Nephron progenitor cell (in vitro differentiated cells): ENCODE data around the gene KCNH5.
"Not testable (repeated sequence)": the region's sequence is repeated elsewhere in the genome, so short reads cannot be mapped to it uniquely, and the experiment has no call there.

Experiments used
- DNase-seq: peaks from one replicate; pipeline ENCODE4 v3.0.0; 2021
- H3K27ac Mint-ChIP-seq: 2 replicates; pipeline ENCODE4 v1.8.0; 2021; ENCODE audit warnings: mild to moderate bottlenecking, moderate library complexity, mixed read lengths
- H3K27me3 Mint-ChIP-seq: 2 replicates; pipeline ENCODE4 v1.8.0; 2021; ENCODE audit warnings: mild to moderate bottlenecking, low read depth, mixed read lengths; ENCODE audit not compliant: poor library complexity
- H3K36me3 Mint-ChIP-seq: 2 replicates; pipeline ENCODE4 v1.8.0; 2021; ENCODE audit warnings: low read depth, mixed read lengths
- H3K4me1 Mint-ChIP-seq: 2 replicates; pipeline ENCODE4 v1.8.0; 2021; ENCODE audit warnings: mixed read lengths
- H3K4me3 Mint-ChIP-seq: 2 replicates; pipeline ENCODE4 v1.8.0; 2021; ENCODE audit warnings: mild to moderate bottlenecking, moderate library complexity, mixed read lengths
- H3K9me3 Mint-ChIP-seq: 2 replicates; pipeline ENCODE4 v1.8.0; 2021; ENCODE audit warnings: mild to moderate bottlenecking, moderate library complexity, mixed read lengths
- CTCF ChIP-seq: fragments of 200-600 bp; sonication (generic); IDR thresholded peaks from 2 replicates; pipeline ENCODE4 v1.5.0; 2021; ENCODE audit warnings: antibody characterized with exemption

Gene KCNH5

GRCh38 chr14:62886461-62886860 lies 158.8 kb downstream of the KCNH5 start:
- H3K27me3 Mint-ChIP-seq: no peaks in the 10 kb centered on the region

GRCh38 chr14:62885451-62885850 lies 159.8 kb downstream of the KCNH5 start:
- no peak overlapping the region for H3K4me3 Mint-ChIP-seq
- H3K27me3 Mint-ChIP-seq: no peaks in the 10 kb centered on the region
- no peak for DNase-seq
- peaks cover 4% of the 10 kb centered on the region for H3K36me3 Mint-ChIP-seq
- no peak for TF ChIP-seq CTCF
- H3K27ac Mint-ChIP-seq: no peak overlapping the region
- H3K4me1 Mint-ChIP-seq: no peaks in the 10 kb centered on the region
- H3K9me3 Mint-ChIP-seq: peaks cover 4% of the 10 kb centered on the region

More at GRCh38 chr14:62886461-62886860, 158.8 kb downstream of the KCNH5 start:
- Mint-ChIP-seq H3K36me3 (peaks cover 4% of the 10 kb centered on the region), H3K4me1 (no peaks in the 10 kb centered on the region), H3K9me3 (peaks cover 4% of the 10 kb centered on the region), H3K27ac (no peak overlapping the region), H3K4me3 (no peak overlapping the region)
- TF ChIP-seq CTCF: no peak
- no peak for DNase-seq

- peaks cover 4% of the 10 kb centered on the region for H3K9me3 Mint-ChIP-seq
- H3K4me1 Mint-ChIP-seq: no peaks in the 10 kb centered on the region
- H3K4me3 Mint-ChIP-seq: no peak overlapping the region
- TF ChIP-seq CTCF: no peak
- H3K27me3 Mint-ChIP-seq: no peaks in the 10 kb centered on the region
- H3K27ac Mint-ChIP-seq: no peak overlapping the region
- DNase-seq: no peak
- H3K36me3 Mint-ChIP-seq: peaks cover 5% of the 10 kb centered on the region
Measured at GRCh38 chr14:62882967-62883366, 162.3 kb downstream of the KCNH5 start.

- H3K27me3 Mint-ChIP-seq: peaks cover 3% of the 10 kb centered on the region
- no peak overlapping the region for H3K4me3 Mint-ChIP-seq
- no peak overlapping the region for H3K27ac Mint-ChIP-seq
- H3K9me3 Mint-ChIP-seq: peaks cover 11% of the 10 kb centered on the region
- H3K36me3 Mint-ChIP-seq: peaks cover 6% of the 10 kb centered on the region
- no peak for TF ChIP-seq CTCF
- DNase-seq: no peak
- H3K4me1 Mint-ChIP-seq: no peaks in the 10 kb centered on the region
Measured at GRCh38 chr14:62866376-62866775, 178.9 kb downstream of the KCNH5 start.

GRCh38 chr14:62864588-62864987 lies 180.7 kb downstream of the KCNH5 start:
- Mint-ChIP-seq H3K36me3 (peaks cover 8% of the 10 kb centered on the region), H3K27me3 (peaks cover 7% of the 10 kb centered on the region), H3K9me3 (peaks cover 7% of the 10 kb centered on the region), H3K4me1 (no peaks in the 10 kb centered on the region), H3K4me3 (no peak overlapping the region), H3K27ac (no peak overlapping the region)
- no peak for DNase-seq
- no peak for TF ChIP-seq CTCF

GRCh38 chr14:62858011-62858410 lies 187.2 kb downstream of the KCNH5 start:
- not testable (repeated sequence) for H3K4me3 Mint-ChIP-seq, H3K27me3 Mint-ChIP-seq, H3K4me1 Mint-ChIP-seq, H3K27ac Mint-ChIP-seq, H3K9me3 Mint-ChIP-seq, DNase-seq
- H3K36me3 Mint-ChIP-seq: peaks cover 10% of the 10 kb centered on the region
